Hepatocyte (in vitro differentiated cells): ENCODE measurements around the gene WNT7B.

Experiments
- EZH2 ChIP-seq: fragments of 200-600 bp; sonication (generic); IDR thresholded peaks from 2 replicates; pipeline ENCODE4 v1.6.1; 2016; ENCODE audit warnings: antibody characterized with exemption, mild to moderate bottlenecking, borderline replicate concordance
- TF ChIP-seq, protein P1 (sequence below): fragments of 200-600 bp; sonication (generic); IDR thresholded peaks from 2 replicates; pipeline ENCODE4 v1.5.1; 2016; ENCODE audit warnings: antibody characterized with exemption, mild to moderate bottlenecking; ENCODE audit not compliant: poor library complexity

DNA sequence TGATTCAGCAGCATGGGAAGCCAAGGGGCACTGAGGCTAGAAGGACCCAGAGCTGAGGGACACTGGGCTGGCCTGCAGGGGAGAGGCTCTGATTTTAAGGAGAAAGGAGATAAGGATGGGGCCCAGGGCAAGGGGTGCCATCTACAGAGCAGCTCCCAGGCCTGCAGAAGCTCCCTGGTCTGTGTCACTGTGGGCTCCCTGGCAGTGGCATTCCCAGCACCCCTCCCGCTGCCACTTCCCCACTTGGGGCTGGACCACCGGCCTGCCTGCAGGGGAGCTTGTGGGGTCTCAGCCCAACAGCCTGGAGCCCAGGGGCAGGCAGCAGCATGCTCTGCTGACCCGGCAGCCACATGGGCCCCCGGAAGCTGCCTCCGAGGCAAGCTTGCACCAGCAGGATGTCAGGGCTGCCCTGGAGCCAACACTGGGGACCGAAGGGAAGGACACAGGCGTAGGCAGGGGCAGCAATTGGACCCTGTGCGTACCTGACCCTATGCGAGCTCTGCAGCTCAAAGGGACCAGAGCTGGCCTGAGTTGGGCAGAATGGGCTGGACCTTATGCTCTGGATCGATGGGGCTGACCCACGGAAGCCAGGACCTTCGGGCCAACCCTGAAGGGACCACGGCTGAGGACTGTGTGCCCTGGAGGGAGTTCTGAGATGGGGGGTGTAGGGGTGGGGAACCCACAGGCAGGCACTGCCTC, 35.4 kb upstream of the WNT7B start:
- TF ChIP-seq, protein P1, sequence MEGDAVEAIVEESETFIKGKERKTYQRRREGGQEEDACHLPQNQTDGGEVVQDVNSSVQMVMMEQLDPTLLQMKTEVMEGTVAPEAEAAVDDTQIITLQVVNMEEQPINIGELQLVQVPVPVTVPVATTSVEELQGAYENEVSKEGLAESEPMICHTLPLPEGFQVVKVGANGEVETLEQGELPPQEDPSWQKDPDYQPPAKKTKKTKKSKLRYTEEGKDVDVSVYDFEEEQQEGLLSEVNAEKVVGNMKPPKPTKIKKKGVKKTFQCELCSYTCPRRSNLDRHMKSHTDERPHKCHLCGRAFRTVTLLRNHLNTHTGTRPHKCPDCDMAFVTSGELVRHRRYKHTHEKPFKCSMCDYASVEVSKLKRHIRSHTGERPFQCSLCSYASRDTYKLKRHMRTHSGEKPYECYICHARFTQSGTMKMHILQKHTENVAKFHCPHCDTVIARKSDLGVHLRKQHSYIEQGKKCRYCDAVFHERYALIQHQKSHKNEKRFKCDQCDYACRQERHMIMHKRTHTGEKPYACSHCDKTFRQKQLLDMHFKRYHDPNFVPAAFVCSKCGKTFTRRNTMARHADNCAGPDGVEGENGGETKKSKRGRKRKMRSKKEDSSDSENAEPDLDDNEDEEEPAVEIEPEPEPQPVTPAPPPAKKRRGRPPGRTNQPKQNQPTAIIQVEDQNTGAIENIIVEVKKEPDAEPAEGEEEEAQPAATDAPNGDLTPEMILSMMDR: no peak
- TF ChIP-seq EZH2: no peak
